ENCODE data around the gene VNN1. TPM values are rescaled to one million over a fixed set of nuclear protein-coding genes. Genes with fewer than 3 reads are reported as not detected.

VNN1 gene
- total RNA-seq, 2 donors from 2014 or later: 0.19 to 1.1 TPM

- H3K27ac ChIP-seq: no peak overlapping the region
- DNase-seq (ENCODE audit: low spot score): no peak
Observed at GRCh38 chr6:132751828-132752227, 38.0 kb upstream of the VNN1 start.

GRCh38 chr6:132751306-132751705 is 37.5 kb upstream of the VNN1 start:
- Histone ChIP-seq H3K4me1 (no peaks in the 10 kb centered on the region), H3K27me3 (no peaks in the 10 kb centered on the region), H3K27ac (no peak overlapping the region), H3K4me3 (no peak overlapping the region), H3K9me3 (no peaks in the 10 kb centered on the region), H3K36me3 (no peaks in the 10 kb centered on the region)
- TF ChIP-seq CTCF (IDR thresholded peaks at IDR 0.05): no peak
- DNase-seq (ENCODE audit: low spot score): no peak

More at GRCh38 chr6:132751828-132752227, 38.0 kb upstream of the VNN1 start:
- H3K4me3 ChIP-seq: no peak overlapping the region
- H3K4me1 ChIP-seq: no peaks in the 10 kb centered on the region
- no peaks in the 10 kb centered on the region for H3K9me3 ChIP-seq
- no peak for TF ChIP-seq CTCF (IDR thresholded peaks at IDR 0.05)
- no peaks in the 10 kb centered on the region for H3K27me3 ChIP-seq
- no peaks in the 10 kb centered on the region for H3K36me3 ChIP-seq

GRCh38 chr6:132750455-132751248 is 36.8 kb upstream of the VNN1 start:
- no peak for DNase-seq (ENCODE audit: low spot score)
- no peaks in the 10 kb centered on the region for H3K27me3 ChIP-seq
- no peaks in the 10 kb centered on the region for H3K9me3 ChIP-seq
- TF ChIP-seq CTCF (IDR thresholded peaks at IDR 0.05): no peak
- no peaks in the 10 kb centered on the region for H3K4me1 ChIP-seq
- no peaks in the 10 kb centered on the region for H3K36me3 ChIP-seq
- no peak overlapping the region for H3K27ac ChIP-seq
- no peak overlapping the region for H3K4me3 ChIP-seq

DNA sequence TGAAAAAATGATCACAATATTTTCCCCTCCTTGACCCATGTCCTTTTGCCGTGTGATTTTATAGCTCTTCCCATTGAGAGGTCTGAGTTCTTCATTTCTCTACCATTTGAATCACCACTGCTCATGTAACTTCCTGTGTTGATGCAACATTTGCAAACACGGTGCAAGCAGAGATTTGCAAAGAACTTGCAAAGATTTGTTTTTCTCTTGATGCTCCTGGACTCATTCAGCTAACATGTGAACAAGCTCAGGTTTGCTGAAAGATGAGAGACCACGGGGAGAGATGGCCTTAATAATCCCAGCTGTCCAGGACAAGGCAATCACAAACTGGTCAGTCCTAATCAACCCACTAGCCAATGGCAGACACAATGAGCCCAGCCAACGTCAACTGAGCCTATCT is 35.3 kb upstream of the VNN1 start:
- Histone ChIP-seq H3K36me3 (no peaks in the 10 kb centered on the region), H3K4me3 (no peak overlapping the region), H3K27ac (no peak overlapping the region), H3K27me3 (no peaks in the 10 kb centered on the region), H3K9me3 (no peaks in the 10 kb centered on the region), H3K4me1 (no peaks in the 10 kb centered on the region)
- DNase-seq (ENCODE audit: low spot score): no peak
- TF ChIP-seq CTCF (IDR thresholded peaks at IDR 0.05): no peak

DNA sequence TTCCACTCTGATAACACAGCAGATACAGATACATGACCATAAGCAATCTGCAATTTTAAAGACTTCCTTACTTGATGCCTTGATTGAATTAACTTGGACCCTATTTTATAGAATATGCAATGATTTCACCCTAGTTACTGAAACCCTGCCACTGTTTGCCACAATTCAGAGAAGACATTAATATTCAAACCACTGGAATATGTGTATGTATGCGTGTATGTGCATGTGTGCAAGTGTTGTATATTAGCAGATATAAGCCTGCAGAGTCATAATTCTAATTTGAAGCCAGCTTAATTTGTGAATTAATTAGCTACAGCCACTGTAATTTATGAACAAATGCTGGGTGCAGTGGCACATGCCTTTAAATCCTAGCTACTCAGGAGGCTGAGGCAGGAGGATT is 34.6 kb upstream of the VNN1 start:
- TF ChIP-seq CTCF (IDR thresholded peaks at IDR 0.05): no peak

GRCh38 chr6:132746048-132746447 is 32.2 kb upstream of the VNN1 start:
- Histone ChIP-seq H3K9me3 (no peaks in the 10 kb centered on the region), H3K27me3 (no peaks in the 10 kb centered on the region), H3K4me3 (no peak overlapping the region), H3K4me1 (no peaks in the 10 kb centered on the region), H3K27ac (no peak overlapping the region), H3K36me3 (no peaks in the 10 kb centered on the region)
- no peak for TF ChIP-seq CTCF (IDR thresholded peaks at IDR 0.05)
- no peak for DNase-seq (ENCODE audit: low spot score)

More for the DNA sequence above, 34.6 kb upstream of the VNN1 start:
- H3K27me3 ChIP-seq: no peaks in the 10 kb centered on the region
- no peaks in the 10 kb centered on the region for H3K9me3 ChIP-seq
- no peaks in the 10 kb centered on the region for H3K36me3 ChIP-seq
- no peaks in the 10 kb centered on the region for H3K4me1 ChIP-seq
- no peak overlapping the region for H3K4me3 ChIP-seq
- H3K27ac ChIP-seq: no peak overlapping the region
- DNase-seq (ENCODE audit: low spot score): no peak
